ENCODE results near the gene DNAJB8. TPM values are rescaled to one million over a fixed set of nuclear protein-coding genes. Genes with fewer than 3 reads are reported as not detected.

The DNAJB8 gene
- total RNA-seq, 1 donor from 2014 or later, result not detected

- DNase-seq (ENCODE audit: low spot score), result no peak
Observed at GRCh38 chr3:128427175-128427857, 39.4 kb downstream of the DNAJB8 start.

DNA sequence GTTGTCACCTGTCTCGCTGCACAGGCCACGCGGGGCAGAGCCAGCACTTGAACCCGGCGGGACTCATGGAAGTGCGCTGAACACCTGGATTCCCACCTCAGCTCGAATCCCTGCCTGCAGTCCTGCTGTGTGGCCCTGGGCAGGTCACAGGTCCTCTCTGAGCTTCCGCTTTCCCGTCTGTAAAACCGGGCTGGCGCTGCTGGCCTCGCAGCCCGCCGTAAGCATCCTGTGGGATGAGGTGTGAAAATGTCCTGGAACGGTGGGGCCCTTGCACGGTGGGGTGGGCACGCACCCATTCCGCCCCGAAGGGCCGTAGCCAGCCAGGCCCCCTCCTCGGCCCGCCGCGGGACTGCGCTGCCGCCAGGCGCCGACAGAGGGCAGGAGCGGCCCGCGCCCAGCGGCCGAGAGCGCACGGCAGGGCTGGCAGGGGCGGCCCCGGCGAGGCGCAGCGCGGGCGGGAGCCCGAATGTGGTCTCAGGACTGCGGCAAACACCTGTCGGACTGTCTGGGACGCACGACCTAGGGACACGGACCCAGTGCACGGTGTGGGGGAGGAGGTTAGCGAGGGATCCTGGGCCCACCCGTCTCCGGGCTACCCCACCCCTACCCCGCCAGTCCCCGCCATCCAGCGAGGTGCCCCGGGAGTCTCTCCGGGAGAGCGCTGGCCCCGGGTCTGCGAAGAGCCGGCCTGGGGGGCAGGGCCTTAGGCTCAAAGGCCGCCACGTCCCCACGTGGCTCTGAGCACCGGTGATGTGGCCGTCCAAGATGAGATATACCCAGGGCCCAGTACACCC is 40.4 kb downstream of the DNAJB8 start:
- DNase-seq (ENCODE audit: low spot score), result no peak

GRCh38 chr3:128425846-128426127 is 40.9 kb downstream of the DNAJB8 start:
- no peak for DNase-seq (ENCODE audit: low spot score)

GRCh38 chr3:128425142-128425845 is 41.4 kb downstream of the DNAJB8 start:
- no peak for DNase-seq (ENCODE audit: low spot score)

GRCh38 chr3:128424508-128425069 is 42.1 kb downstream of the DNAJB8 start:
- DNase-seq (ENCODE audit: low spot score), result no peak

- no peak for DNase-seq (ENCODE audit: low spot score)
Observed at GRCh38 chr3:128423525-128424147, 43.1 kb downstream of the DNAJB8 start.

- DNase-seq (ENCODE audit: low spot score), result no peak
Observed at GRCh38 chr3:128422762-128423524, 43.7 kb downstream of the DNAJB8 start.

GRCh38 chr3:128421966-128422365 is 44.7 kb downstream of the DNAJB8 start:
- DNase-seq (ENCODE audit: low spot score), result no peak

DNA sequence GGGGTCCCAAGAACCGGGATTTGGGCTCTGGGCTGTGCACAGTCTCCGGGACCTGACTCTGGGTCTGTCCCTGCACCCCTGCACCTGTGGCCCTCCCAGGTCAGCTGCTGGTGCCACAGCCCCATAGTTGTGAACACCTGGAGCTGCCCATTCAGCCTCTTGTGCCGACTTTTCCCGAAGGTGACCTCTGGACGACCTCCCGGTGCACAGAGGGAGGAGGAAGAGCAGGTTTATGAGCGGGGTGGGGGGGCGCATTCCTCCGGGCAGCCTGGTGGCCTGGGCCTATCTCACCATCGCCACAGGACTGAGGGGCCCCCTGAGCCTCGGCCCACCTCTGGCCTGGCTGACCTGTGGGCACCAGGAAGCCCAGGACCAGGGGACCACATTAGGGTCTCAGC is 45.3 kb downstream of the DNAJB8 start:
- DNase-seq (ENCODE audit: low spot score), result no peak

GRCh38 chr3:128420720-128421438 is 45.8 kb downstream of the DNAJB8 start:
- DNase-seq (ENCODE audit: low spot score), result no peak

DNA sequence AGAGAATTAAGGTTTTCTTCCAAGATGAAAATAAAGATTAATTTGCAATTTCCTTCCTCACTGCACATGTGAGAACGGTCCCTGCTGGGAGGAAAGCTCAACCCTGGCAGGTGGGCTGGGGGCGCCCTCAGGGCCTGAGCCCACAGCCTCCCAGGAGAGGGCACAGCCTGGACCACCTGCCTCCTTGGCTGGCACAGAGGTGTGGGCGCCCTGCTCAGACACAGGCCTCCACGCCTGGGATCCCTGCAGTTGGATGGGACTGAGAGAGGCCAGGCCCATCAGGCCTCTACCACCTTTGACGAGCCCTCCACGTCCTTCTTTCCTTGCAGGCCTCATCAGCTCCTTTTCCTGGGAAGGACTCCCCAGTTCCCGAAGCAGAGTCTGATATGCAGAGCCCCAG is 46.4 kb downstream of the DNAJB8 start:
- DNase-seq (ENCODE audit: low spot score), result no peak

GRCh38 chr3:128419311-128419710 is 47.4 kb downstream of the DNAJB8 start:
- no peak for DNase-seq (ENCODE audit: low spot score)

DNA sequence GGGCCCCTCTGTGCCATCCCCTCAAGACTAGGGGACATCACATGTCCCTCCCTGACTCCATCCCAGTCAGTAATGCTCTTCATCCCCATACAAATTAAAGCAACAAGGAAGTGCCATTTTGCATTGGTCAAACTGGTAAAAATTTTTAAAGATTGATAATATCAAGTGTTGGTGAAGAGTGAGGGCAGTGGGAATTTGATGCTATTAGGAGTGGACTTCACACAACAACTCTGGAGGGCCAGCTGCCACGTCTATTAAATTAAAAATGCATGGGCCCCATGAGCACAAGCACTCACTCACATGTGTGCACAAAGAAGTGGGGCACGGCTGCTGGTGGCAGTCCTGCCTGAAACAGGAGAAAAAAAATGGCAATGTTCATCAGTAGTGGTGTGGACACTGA is 47.8 kb downstream of the DNAJB8 start:
- DNase-seq (ENCODE audit: low spot score), result no peak

- no peak for DNase-seq (ENCODE audit: low spot score)
Observed at GRCh38 chr3:128416578-128417211, 50.0 kb downstream of the DNAJB8 start.

- no peak for DNase-seq (ENCODE audit: low spot score)
Observed at GRCh38 chr3:128415773-128416577, 50.7 kb downstream of the DNAJB8 start.

- DNase-seq (ENCODE audit: low spot score), result no peak
Observed at GRCh38 chr3:128415200-128415772, 51.4 kb downstream of the DNAJB8 start.

DNA sequence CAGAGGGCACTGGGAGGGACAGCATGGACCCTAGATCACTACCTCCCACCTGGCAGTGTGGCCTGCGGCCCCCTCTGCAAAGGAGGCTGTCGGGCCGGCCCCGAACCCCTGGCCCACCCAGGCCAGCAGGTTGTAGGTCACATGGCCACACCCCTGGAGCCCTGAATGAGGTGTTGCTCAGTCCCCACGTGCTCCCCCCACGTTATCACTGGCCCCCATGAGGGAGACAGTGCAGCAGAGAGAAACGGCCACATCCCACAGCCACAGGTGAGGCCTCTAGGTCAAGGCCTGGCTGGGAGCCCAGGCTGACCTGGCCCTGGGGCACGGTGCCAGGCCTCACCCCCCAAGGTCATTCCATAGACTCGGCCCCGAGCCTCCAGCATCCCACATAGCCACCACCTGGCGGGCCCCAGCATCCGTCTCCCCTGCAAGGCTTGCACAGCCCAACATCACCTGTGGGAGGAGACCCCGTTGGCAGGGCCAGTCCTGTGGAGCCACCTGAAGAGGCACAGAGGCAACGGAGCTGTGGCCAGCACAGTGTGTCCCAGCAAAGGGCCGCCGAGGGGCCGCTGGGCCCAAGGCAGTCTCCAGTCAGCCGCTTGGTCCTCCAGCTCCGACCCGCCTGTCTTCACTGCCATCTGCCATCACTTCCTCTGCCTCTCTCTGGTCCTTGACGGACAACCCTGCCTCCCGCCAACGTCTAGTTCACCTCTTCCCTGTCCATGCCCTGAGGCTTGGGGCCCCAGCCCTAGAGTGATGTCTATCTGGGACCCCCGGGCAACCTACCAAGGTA is 53.1 kb downstream of the DNAJB8 start:
- no peak for DNase-seq (ENCODE audit: low spot score)

GRCh38 chr3:128413003-128413370 is 53.7 kb downstream of the DNAJB8 start:
- no peak for DNase-seq (ENCODE audit: low spot score)
